ENCODE data around the gene SOX6.

The SOX6 gene

GRCh38 chr11:15989685-15990084 is 366.7 kb downstream of the SOX6 start:
- H3K27me3 Mint-ChIP-seq = no peaks in the 10 kb centered on the region
- no peak overlapping the region for H3K4me3 Mint-ChIP-seq
- H3K27ac Mint-ChIP-seq = no peak overlapping the region
- DNase-seq (no peak), ATAC-seq (replicated peaks) (no peak)
- no peaks in the 10 kb centered on the region for H3K36me3 Mint-ChIP-seq (ENCODE audit: insufficient read depth)
- H3K9me3 Mint-ChIP-seq = peaks cover 0 to 5% of the 10 kb centered on the region in 2 donors
- no peaks in the 10 kb centered on the region for H3K4me1 Mint-ChIP-seq (ENCODE audit: low read depth in 2 of 2)

DNA sequence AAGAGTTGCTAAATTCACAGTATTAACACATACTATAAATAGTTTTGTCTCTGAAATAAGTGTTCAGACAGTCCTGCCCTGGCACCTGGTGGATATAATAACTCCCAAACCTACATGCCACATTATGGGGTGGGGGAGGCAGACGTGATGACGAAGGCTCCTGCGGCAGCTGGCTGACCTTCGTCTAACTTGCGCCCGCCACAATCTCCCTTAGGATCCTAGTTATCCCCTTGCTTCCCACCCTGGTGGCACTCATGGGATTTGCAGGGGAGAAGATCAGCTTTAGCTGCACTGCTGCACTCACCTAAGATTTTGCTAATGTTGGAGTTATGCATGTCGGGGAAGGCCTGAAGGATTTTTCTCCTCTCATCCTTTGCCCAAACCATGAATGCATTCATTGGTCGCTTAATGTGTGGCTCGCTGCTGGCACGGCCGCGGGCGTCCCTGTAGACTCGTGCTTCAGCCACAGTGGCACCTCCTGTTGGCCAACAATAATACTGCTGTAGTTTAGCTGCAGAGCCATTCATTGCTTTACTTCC is 367.6 kb downstream of the SOX6 start:
- ATAC-seq (replicated peaks) (no peak), DNase-seq (no peak)
- H3K9me3 Mint-ChIP-seq = peaks cover 0 to 5% of the 10 kb centered on the region in 2 donors
- H3K4me1 Mint-ChIP-seq (ENCODE audit: low read depth in 2 of 2) = no peaks in the 10 kb centered on the region
- no peaks in the 10 kb centered on the region for H3K36me3 Mint-ChIP-seq (ENCODE audit: insufficient read depth)
- no peak overlapping the region for H3K4me3 Mint-ChIP-seq
- H3K27ac Mint-ChIP-seq = no peak overlapping the region
- H3K27me3 Mint-ChIP-seq = no peaks in the 10 kb centered on the region

- ATAC-seq (replicated peaks) (no peak), DNase-seq (no peak)
- H3K27ac Mint-ChIP-seq = no peak overlapping the region
- H3K27me3 Mint-ChIP-seq = no peaks in the 10 kb centered on the region
- peaks cover 0 to 5% of the 10 kb centered on the region in 2 donors for H3K9me3 Mint-ChIP-seq
- H3K36me3 Mint-ChIP-seq (ENCODE audit: insufficient read depth) = no peaks in the 10 kb centered on the region
- H3K4me3 Mint-ChIP-seq = no peak overlapping the region
- no peaks in the 10 kb centered on the region for H3K4me1 Mint-ChIP-seq (ENCODE audit: low read depth in 2 of 2)
Measured at GRCh38 chr11:15988016-15988550, 368.3 kb downstream of the SOX6 start.

DNA sequence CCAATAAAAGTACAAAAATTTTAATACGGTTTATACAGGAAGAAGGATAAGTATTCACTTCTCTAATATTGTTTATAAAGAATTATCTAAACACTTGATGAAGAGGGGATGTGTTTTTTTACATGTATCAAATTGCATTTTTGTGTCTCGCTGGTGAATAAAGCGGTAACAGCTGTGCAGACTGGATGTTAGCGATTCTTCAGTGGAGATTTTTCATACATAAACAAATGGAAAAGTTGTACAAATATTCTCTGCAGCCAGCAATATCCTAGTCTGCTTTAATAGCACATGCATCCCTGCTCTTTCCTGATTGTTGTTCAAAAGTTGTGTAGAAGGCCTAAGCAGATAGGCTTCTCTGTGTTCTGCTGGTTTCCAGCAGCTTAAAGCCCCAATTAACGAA is 369.3 kb downstream of the SOX6 start:
- H3K27me3 Mint-ChIP-seq = no peaks in the 10 kb centered on the region
- H3K4me1 Mint-ChIP-seq (ENCODE audit: low read depth in 2 of 2) = no peaks in the 10 kb centered on the region
- H3K4me3 Mint-ChIP-seq = no peak overlapping the region
- H3K27ac Mint-ChIP-seq = no peak overlapping the region
- H3K36me3 Mint-ChIP-seq (ENCODE audit: insufficient read depth) = no peaks in the 10 kb centered on the region
- ATAC-seq (replicated peaks) (no peak), DNase-seq (no peak)
- H3K9me3 Mint-ChIP-seq = peaks cover 0 to 5% of the 10 kb centered on the region in 2 donors

GRCh38 chr11:15985860-15986139 is 370.5 kb downstream of the SOX6 start:
- no peak overlapping the region for H3K27ac Mint-ChIP-seq
- H3K4me3 Mint-ChIP-seq = no peak overlapping the region
- no peaks in the 10 kb centered on the region for H3K4me1 Mint-ChIP-seq (ENCODE audit: low read depth in 2 of 2)
- H3K27me3 Mint-ChIP-seq = no peaks in the 10 kb centered on the region
- H3K36me3 Mint-ChIP-seq (ENCODE audit: insufficient read depth) = no peaks in the 10 kb centered on the region
- no peak for DNase-seq
- ATAC-seq (replicated peaks) = no peak
- H3K9me3 Mint-ChIP-seq = peaks cover 0 to 5% of the 10 kb centered on the region in 2 donors

DNA sequence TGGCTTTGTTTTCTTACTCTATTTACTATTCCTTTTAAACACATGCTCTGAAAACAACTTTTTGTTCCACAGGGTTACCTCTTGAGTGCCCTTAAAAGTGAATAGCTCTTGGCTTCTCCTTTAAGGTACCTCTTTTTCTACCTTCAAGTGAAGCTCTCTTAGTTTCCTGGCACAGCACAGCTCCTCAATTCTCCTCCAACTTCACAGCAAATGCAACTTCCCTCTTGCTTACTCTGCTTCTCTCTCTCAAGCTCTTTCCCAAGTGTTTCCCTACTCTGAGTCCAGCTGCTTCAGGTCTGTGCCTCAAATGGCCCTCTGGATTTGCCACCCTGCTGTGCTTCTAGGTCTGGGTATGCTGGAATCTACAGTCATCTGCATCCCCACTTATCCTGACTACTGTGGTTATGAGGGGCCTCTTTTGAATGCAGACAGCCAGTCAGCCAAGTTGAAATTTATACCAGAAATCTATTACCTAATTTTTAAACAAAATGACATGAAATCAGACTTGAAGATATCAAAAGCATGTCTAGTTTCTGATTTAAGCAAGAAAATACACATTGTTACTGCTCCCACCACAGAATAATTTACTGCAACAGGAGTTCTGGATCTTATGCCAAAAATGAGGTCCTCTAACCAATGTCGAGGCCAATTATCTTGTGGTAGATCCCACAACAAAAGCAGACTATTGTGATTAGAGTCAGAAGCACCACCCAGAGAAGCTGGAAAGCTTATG is 371.1 kb downstream of the SOX6 start:
- Mint-ChIP-seq H3K36me3 (ENCODE audit: insufficient read depth) (no peaks in the 10 kb centered on the region), H3K27me3 (no peaks in the 10 kb centered on the region), H3K4me3 (no peak overlapping the region), H3K4me1 (ENCODE audit: low read depth in 2 of 2) (no peaks in the 10 kb centered on the region), H3K27ac (no peak overlapping the region), H3K9me3 (peaks cover 0 to 5% of the 10 kb centered on the region in 2 donors)
- no peak for ATAC-seq (replicated peaks)
- DNase-seq = no peak

DNA sequence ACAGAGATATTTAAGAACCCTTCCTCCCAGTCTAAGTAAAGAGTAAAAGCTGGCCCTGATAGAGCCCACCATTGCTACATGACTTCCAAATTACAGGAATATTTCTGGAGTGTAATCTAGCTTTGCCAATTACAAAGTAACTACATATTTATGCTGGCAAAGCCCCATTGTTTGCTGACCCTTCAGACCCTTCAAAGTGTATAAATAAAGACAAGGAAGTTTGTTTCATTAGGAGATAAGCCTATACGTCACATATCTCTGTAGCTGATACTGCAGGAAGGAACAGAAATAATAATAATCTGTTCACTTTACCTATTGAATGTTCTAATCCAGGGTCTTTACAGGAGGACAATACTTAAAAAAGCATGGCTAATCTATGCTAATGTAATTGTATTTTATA is 375.1 kb downstream of the SOX6 start:
- H3K4me3 Mint-ChIP-seq = no peak overlapping the region

GRCh38 chr11:15977116-15977515 is 379.2 kb downstream of the SOX6 start:
- Mint-ChIP-seq H3K4me3 (no peak overlapping the region), H3K27me3 (no peaks in the 10 kb centered on the region), H3K27ac (no peak overlapping the region), H3K9me3 (no peaks in the 10 kb centered on the region), H3K4me1 (ENCODE audit: low read depth in 2 of 2) (no peaks in the 10 kb centered on the region), H3K36me3 (ENCODE audit: insufficient read depth) (no peaks in the 10 kb centered on the region)
- ATAC-seq (replicated peaks) (no peak), DNase-seq (no peak)

More for the DNA sequence above, 375.1 kb downstream of the SOX6 start:
- peaks cover 0 to 5% of the 10 kb centered on the region in 2 donors for H3K9me3 Mint-ChIP-seq
- ATAC-seq (replicated peaks) (no peak), DNase-seq (no peak)
- H3K36me3 Mint-ChIP-seq (ENCODE audit: insufficient read depth) = no peaks in the 10 kb centered on the region
- no peak overlapping the region for H3K27ac Mint-ChIP-seq
- H3K27me3 Mint-ChIP-seq = no peaks in the 10 kb centered on the region
- no peaks in the 10 kb centered on the region for H3K4me1 Mint-ChIP-seq (ENCODE audit: low read depth in 2 of 2)

DNA sequence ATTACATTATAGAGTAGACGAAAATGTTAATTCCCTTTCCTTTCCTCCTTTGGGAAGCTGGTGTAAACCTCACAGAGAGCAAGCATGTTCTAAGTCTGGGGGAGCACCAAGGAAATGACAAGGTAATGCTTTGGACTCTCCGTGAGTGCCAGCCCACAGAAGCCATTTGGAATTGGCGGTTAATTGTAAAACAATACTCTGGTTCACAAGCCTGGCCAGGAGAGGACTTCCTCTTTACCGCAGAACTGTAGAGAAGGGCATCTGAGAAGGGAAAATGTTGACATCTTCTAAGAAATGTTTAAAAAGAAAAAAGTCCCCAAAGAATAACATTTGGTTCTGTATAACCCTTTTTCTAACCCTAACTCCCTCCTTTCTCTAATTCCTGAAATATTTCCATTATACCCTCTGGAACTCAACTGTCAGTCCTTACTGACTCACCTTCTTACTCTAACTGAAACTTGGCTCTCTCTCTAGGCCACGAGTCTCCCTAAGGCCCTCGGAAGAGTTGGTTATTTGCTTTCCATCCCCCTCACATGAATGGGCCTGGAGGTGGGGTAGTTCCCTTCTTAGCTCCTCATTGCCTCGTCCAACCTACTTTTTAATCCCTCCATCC is 379.8 kb downstream of the SOX6 start:
- no peaks in the 10 kb centered on the region for H3K9me3 Mint-ChIP-seq
- H3K27me3 Mint-ChIP-seq = no peaks in the 10 kb centered on the region
- no peak overlapping the region for H3K27ac Mint-ChIP-seq
- ATAC-seq (replicated peaks) (no peak), DNase-seq (no peak)
- no peaks in the 10 kb centered on the region for H3K4me1 Mint-ChIP-seq (ENCODE audit: low read depth in 2 of 2)
- H3K4me3 Mint-ChIP-seq = no peak overlapping the region
- H3K36me3 Mint-ChIP-seq (ENCODE audit: insufficient read depth) = no peaks in the 10 kb centered on the region

- ATAC-seq (replicated peaks) (no peak), DNase-seq (no peak)
- H3K4me1 Mint-ChIP-seq (ENCODE audit: low read depth in 2 of 2) = no peaks in the 10 kb centered on the region
- H3K27ac Mint-ChIP-seq = no peak overlapping the region
- H3K4me3 Mint-ChIP-seq = no peak overlapping the region
- H3K27me3 Mint-ChIP-seq = no peaks in the 10 kb centered on the region
- no peaks in the 10 kb centered on the region for H3K36me3 Mint-ChIP-seq (ENCODE audit: insufficient read depth)
- no peaks in the 10 kb centered on the region for H3K9me3 Mint-ChIP-seq
Measured at GRCh38 chr11:15975742-15976141, 380.6 kb downstream of the SOX6 start.

GRCh38 chr11:15972838-15973237 is 383.5 kb downstream of the SOX6 start:
- ATAC-seq (replicated peaks) (no peak), DNase-seq (no peak)
- no peak overlapping the region for H3K27ac Mint-ChIP-seq
- peaks cover 0 to 4% of the 10 kb centered on the region in 2 donors for H3K9me3 Mint-ChIP-seq
- H3K27me3 Mint-ChIP-seq = no peaks in the 10 kb centered on the region
- H3K4me3 Mint-ChIP-seq = no peak overlapping the region
- H3K36me3 Mint-ChIP-seq (ENCODE audit: insufficient read depth) = no peaks in the 10 kb centered on the region
- H3K4me1 Mint-ChIP-seq (ENCODE audit: low read depth in 2 of 2) = no peaks in the 10 kb centered on the region

- Mint-ChIP-seq H3K36me3 (ENCODE audit: insufficient read depth) (no peaks in the 10 kb centered on the region), H3K27me3 (no peaks in the 10 kb centered on the region), H3K4me3 (no peak overlapping the region), H3K9me3 (peaks cover 0 to 4% of the 10 kb centered on the region in 2 donors), H3K4me1 (ENCODE audit: low read depth in 2 of 2) (no peaks in the 10 kb centered on the region), H3K27ac (no peak overlapping the region)
- ATAC-seq (replicated peaks) (no peak), DNase-seq (no peak)
Measured at GRCh38 chr11:15971215-15971546, 385.2 kb downstream of the SOX6 start.

- no peaks in the 10 kb centered on the region for H3K36me3 Mint-ChIP-seq (ENCODE audit: insufficient read depth)
- H3K4me3 Mint-ChIP-seq = no peak overlapping the region
- no peaks in the 10 kb centered on the region for H3K4me1 Mint-ChIP-seq (ENCODE audit: low read depth in 2 of 2)
- DNase-seq (no peak), ATAC-seq (replicated peaks) (no peak)
- H3K27ac Mint-ChIP-seq = no peak overlapping the region
- peaks cover 0 to 4% of the 10 kb centered on the region in 2 donors for H3K9me3 Mint-ChIP-seq
- H3K27me3 Mint-ChIP-seq = no peaks in the 10 kb centered on the region
Measured at GRCh38 chr11:15970506-15971214, 385.7 kb downstream of the SOX6 start.

All from effector memory CD8-positive, alpha-beta T cell (primary cell).